GM21619 (cell line): ENCODE data around the gene GRIN3A.
A peak's percentile ranks its signal among the peaks of the same experiment; 100 is the strongest.

ENCODE experiments used
- ATAC-seq: cut with Tn5 transposase; IDR thresholded peaks from one replicate; pipeline ENCODE4 v1.9.1; 2021; ENCODE audit not compliant: unreplicated experiment

GRIN3A gene

GRCh38 chr9:101706261-101706798 is 32.1 kb downstream of the GRIN3A start:
- ATAC-seq: no peak

DNA sequence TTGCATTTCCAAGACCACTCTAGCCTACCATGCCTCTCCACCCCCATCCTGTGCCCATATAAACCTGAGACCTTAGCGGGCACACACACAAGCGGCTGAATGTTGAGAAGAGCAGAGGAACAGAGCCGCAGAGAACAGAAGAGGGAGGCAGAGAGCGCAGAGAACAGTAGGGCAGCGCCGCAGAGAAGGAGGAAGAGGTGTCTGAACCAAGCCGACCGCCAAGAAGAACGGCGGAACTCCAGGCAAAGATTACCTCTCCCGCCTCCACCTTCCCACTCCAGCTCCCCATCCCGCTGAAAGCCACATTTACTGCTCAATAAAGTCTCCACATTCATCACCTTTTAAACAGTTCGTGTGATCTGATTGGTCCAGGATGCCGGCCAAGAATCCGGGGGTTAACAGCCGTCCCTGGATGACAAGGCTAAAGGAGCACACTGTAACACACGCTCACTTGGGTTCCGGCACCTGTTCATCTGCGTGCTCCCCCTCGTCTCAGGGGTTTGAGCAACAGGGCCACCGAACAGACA is 33.2 kb downstream of the GRIN3A start:
- peak; percentile 73 for ATAC-seq

GRCh38 chr9:101702257-101702656 is 36.2 kb downstream of the GRIN3A start:
- ATAC-seq: no peak

GRCh38 chr9:101693546-101694336 is 44.7 kb downstream of the GRIN3A start:
- ATAC-seq: no peak

DNA sequence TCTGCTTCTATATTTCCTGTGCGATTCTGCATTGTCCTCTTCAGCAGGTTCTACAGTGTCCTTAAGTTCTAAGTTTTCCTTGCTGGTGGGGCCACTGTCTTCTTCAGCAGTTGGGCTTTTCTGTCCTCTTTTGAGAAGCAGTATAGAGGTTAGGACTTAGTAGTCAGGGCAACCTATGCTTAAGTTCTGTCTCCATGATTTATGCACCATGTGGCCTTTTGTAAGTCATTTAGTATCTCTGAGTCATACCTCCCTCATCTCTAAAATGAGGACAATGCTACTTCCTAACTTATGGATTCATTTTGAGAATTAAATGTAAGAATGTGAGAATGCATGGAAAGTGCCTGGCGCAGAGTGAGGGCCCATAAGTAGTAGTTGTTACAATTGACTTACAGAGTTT is 46.8 kb downstream of the GRIN3A start:
- no peak for ATAC-seq

DNA sequence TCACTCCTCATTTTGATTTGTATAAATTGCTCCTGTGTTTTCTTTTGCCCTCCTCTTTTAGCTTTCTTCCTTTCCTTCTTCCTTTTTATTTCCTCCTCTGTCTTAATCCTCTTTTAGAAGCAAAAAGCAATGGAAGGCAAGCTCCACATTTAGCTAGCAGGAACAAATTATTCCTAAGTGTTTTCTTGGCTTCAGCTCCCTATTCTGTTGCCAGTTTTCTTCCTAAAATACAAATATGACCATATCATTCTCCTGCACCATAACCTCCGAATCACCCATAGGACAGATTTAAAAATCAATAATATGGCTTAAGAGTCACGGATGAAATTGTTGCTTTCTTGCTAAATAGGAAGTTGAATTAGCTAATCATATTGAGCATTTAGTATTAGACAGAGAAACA is 49.4 kb downstream of the GRIN3A start:
- no peak for ATAC-seq

DNA sequence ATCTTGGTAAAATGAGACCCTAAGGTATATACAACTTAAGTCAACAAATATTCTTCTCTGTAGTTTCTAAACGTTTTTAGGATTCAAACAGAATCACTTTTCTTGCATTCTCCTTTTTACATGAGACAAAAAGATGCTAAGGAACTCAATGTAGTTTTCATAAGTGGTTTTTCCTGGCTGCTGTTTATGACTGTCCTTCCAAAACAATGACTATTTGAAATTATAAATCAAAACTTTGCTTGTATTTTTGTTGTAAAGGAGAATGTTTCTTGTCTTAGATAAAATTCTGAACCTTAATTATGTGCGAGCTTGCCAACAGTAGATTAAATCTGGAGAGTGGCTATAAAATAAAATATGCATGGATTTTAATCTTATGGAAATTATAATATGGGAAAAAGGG is 53.8 kb downstream of the GRIN3A start:
- ATAC-seq: no peak

DNA sequence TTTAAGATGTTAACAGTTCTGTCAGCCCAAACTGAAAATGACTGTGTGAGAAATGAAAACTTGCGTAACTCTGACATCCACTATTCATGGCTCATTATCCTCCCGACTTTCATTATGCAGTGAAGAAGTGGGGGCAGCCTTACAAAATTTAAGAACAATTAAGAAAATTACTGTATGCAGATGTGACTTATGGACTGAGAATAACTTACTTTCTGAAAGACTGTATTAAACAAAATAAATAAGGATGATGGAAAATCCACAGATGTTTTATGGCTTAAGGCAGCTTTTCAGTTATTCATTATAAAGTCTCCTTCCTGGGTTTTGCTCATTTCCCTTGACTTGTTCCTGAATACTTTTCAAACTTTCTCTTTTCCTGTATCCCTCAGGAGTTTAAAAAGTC is 55.2 kb downstream of the GRIN3A start:
- ATAC-seq: no peak

- no peak for ATAC-seq
These were observed 60.6 kb downstream of the GRIN3A start for GRCh38 chr9:101677861-101678260.

GRCh38 chr9:101675341-101675740 is 63.1 kb downstream of the GRIN3A start:
- no peak for ATAC-seq

DNA sequence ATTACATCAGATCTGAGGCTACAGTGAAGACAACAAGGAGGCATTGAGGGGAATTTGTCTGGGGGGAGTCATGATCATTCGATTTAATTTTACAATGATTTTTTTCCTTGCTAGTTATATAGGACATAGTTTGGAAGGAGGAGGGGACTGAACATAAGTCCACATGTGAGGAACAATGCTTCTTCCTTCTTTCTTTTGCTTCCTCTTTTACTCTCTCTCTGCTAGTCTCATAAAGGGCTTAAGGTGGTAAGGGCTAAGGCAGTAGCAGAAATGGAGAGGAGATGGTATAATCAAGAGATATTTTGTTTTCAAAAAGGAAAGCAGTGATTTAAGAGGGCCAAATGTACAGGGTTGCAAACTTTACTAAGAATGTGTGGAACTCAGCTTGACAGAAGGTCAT is 64.3 kb downstream of the GRIN3A start:
- ATAC-seq: no peak

GRCh38 chr9:101673642-101674041 is 64.8 kb downstream of the GRIN3A start:
- ATAC-seq: no peak

DNA sequence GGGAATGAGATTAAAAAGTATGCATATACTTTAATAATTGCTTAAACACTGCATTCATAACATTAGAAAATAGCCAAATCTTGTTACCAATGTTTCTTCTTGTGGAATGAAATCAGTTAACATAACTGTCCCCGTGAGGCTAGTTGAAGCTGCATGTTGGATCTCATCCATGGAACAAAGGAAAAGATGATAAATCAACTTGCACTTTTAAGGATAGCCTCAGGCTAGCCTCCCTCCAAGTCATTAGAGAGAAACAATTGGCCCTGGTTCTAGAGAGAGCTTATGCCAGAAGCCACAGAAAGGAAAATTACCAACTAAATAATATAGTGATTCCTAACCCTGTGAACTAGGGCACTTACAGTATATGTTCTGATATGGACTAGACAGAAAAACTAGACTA is 66.9 kb downstream of the GRIN3A start:
- no peak for ATAC-seq

- ATAC-seq: no peak
These were observed 70.0 kb downstream of the GRIN3A start for GRCh38 chr9:101668421-101668820.

GRCh38 chr9:101664453-101664852 is 74.0 kb downstream of the GRIN3A start:
- no peak for ATAC-seq

DNA sequence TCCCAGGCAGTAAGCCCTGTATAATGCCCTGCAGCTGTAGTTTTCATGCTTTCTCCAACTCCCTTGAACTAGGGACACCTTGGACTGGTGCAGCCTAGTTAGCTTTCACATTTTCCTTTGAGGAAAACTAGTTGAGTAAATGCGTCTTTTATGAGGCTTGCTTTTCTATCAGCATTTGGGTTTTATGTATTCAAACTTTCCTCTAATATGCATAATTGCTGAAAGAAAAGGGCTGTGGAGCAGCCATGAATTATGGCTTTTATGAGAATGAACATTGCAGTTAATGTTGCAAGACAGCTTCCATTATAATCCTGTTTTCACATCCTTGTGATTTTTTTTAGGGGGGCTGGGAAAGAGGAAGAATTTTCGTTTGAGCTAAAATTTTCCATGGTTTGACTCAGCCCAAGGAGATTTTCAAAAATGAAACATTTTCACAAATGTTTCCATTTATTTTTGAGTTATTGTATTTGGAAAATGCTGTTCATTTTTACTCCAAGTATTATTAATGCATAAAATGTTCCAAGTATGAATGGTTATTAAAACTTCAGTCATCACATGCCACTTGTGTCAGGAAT is 85.8 kb downstream of the GRIN3A start:
- no peak for ATAC-seq

- ATAC-seq: no peak
These were observed 88.3 kb downstream of the GRIN3A start for GRCh38 chr9:101650142-101650541.

DNA sequence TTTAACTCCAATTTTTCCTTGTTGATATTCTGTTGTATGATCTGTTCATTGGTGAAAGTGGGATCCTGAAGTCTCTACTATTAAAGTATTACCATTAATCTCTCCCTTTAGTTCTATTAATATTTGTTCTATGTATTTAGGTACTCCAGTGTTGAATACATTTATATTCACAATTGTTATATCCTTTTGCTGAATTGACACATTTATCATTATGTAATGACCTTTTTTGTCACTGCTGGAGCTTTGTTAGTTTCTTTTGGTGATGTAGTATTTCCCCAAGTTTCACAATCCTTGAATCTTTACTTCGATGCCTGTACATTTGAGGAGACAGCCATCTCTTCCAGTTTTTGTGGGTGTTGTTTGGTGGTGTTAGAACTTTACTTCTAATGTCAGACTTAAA is 90.0 kb downstream of the GRIN3A start:
- no peak for ATAC-seq

GRCh38 chr9:101639785-101640665 is 98.4 kb downstream of the GRIN3A start:
- no peak for ATAC-seq

- ATAC-seq: no peak
These were observed 99.1 kb downstream of the GRIN3A start for GRCh38 chr9:101639311-101639710.

DNA sequence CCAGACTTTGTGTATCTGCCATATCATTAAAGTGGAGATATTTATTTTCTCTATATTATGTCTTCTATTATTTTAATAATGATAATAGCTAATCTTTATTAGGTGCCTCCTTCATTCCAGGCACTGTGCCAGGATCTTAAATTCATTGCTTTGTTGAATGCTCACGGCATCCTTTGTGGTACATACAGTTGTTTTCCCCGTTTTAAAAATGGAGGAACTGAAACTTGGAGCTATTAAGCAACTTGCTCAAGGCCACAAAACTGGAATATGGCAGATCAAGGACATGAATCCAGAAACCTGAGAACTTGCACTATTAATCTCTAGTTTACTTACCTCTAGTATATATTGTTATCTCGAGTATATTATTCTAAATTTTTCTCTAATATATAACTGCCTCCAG is 102.2 kb downstream of the GRIN3A start:
- ATAC-seq: no peak
